ENCODE data around the gene TBRG4.

The TBRG4 gene

DNA sequence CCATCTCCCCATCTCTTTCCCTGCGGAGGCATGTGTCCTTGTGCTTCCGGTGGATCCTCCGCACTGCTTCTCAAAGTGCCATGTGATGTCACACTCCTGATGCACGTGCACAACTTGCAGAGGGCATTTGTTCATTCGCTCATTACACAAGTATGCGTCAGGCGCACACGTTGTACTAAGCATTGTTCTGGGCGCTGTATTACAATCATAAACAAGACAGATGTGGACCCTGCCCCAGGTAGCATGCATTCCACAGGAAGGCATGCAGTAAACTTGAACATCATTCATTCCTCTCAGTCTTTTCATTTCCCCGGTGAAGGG, 37.1 kb upstream of the TBRG4 start:
- Histone ChIP-seq H3K4ac (ENCODE audit: low read depth, low read length) (no peak overlapping the region), H3K27me3 (ENCODE audit: insufficient read depth, low read length, poor library complexity) (no peaks in the 10 kb centered on the region), H2BK15ac (replicated peaks; ENCODE audit: low read depth) (no peak overlapping the region), H3K23ac (ENCODE audit: low read length) (no peak overlapping the region), H3K79me2 (ENCODE audit: control insufficient read depth, insufficient read depth, low read length) (no peaks in the 10 kb centered on the region), H3K18ac (ENCODE audit: low read length) (no peak overlapping the region), H3K4me3 (ENCODE audit: low read length) (no peak overlapping the region), H3K56ac (ENCODE audit: low read length) (no peak overlapping the region), H3K4me1 (ENCODE audit: control insufficient read depth, low read depth, low read length) (no peaks in the 10 kb centered on the region), H2BK120ac (ENCODE audit: low read depth, low read length) (no peak overlapping the region), H3K36me3 (ENCODE audit: control insufficient read depth, insufficient read depth, low read length) (no peaks in the 10 kb centered on the region), H3K79me1 (ENCODE audit: low read length) (no peaks in the 10 kb centered on the region), H3K4me2 (ENCODE audit: low read length) (no peak overlapping the region), H4K5ac (ENCODE audit: low read length) (no peak overlapping the region), H2BK5ac (ENCODE audit: low read length) (no peak overlapping the region), H4K8ac (ENCODE audit: low read depth, low read length) (no peak overlapping the region), H3K27ac (ENCODE audit: low read depth, low read length) (no peak overlapping the region), H3K9ac (ENCODE audit: low read length) (no peak overlapping the region), H2AK5ac (ENCODE audit: low read length) (no peak overlapping the region)
- no CpG with 5 or more reads among the region's 10 CpGs for WGBS (ENCODE audit: extremely low coverage, insufficient coverage, low lambda C conversion rate)
- DNase-seq: no peak

DNA sequence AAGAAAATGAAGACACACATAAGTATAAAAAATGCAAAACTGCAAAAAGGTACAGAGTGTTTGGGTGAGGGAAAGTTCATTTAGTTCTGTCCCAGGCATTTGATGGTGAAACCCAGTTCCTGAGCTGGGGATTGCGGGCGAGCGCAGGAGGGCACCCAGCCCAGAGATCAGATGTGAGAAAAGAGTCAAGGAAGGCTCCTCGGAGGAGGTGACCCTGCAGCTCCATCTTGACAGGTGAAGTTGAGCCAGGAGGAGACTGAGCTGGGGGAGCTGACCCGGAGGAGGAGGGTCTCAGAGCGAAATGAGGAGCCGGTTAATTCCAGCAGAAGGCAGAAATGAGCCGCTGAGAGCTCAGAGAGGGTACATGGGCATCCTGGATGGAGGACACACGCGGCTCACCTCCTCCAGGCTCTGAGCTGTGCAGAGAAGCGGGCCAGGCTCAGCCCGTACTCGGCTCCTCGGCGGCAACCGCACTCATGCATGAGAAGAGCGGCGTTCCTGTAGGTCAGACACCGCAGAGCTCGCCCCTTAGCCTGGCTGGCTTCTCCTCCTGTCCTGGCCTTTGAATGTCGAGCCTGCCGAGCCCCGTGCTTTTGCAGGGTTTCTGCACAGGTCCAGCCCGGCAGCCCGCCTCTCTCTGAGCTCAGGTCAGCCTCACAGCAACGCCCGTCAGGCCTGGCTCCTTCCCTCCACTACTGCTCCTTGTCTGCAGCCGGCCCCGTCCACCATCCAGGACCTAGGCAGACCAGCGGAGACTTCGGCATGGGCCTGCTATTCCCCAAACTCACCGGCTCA, 36.6 kb upstream of the TBRG4 start:
- no peak overlapping the region for H3K27ac ChIP-seq (ENCODE audit: low read depth, low read length)
- WGBS (ENCODE audit: extremely low coverage, insufficient coverage, low lambda C conversion rate): no CpG with 5 or more reads among the region's 32 CpGs

GRCh38 chr7:45146531-45147379, 35.3 kb upstream of the TBRG4 start:
- Histone ChIP-seq H2BK120ac (ENCODE audit: low read depth, low read length) (no peak overlapping the region), H3K79me1 (ENCODE audit: low read length) (no peaks in the 10 kb centered on the region), H3K23ac (ENCODE audit: low read length) (no peak overlapping the region), H3K4me1 (ENCODE audit: control insufficient read depth, low read depth, low read length) (no peaks in the 10 kb centered on the region), H3K9ac (ENCODE audit: low read length) (no peak overlapping the region), H4K8ac (ENCODE audit: low read depth, low read length) (no peak overlapping the region), H3K4me3 (ENCODE audit: low read length) (no peak overlapping the region), H2BK15ac (replicated peaks; ENCODE audit: low read depth) (no peak overlapping the region), H4K5ac (ENCODE audit: low read length) (no peak overlapping the region), H2BK5ac (ENCODE audit: low read length) (no peak overlapping the region), H3K36me3 (ENCODE audit: control insufficient read depth, insufficient read depth, low read length) (no peaks in the 10 kb centered on the region), H3K79me2 (ENCODE audit: control insufficient read depth, insufficient read depth, low read length) (no peaks in the 10 kb centered on the region), H3K27me3 (ENCODE audit: insufficient read depth, low read length, poor library complexity) (no peaks in the 10 kb centered on the region), H3K4ac (ENCODE audit: low read depth, low read length) (no peak overlapping the region), H2AK5ac (ENCODE audit: low read length) (no peak overlapping the region), H3K4me2 (ENCODE audit: low read length) (no peak overlapping the region), H3K18ac (ENCODE audit: low read length) (no peak overlapping the region), H3K27ac (ENCODE audit: low read depth, low read length) (no peak overlapping the region), H3K56ac (ENCODE audit: low read length) (no peak overlapping the region)
- DNase-seq: no peak
- WGBS (ENCODE audit: extremely low coverage, insufficient coverage, low lambda C conversion rate): no CpG with 5 or more reads among the region's 19 CpGs

More for the DNA sequence above, 36.6 kb upstream of the TBRG4 start:
- H3K4me1 ChIP-seq (ENCODE audit: control insufficient read depth, low read depth, low read length): no peaks in the 10 kb centered on the region
- H3K4ac ChIP-seq (ENCODE audit: low read depth, low read length): no peak overlapping the region
- no peak for DNase-seq
- no peaks in the 10 kb centered on the region for H3K27me3 ChIP-seq (ENCODE audit: insufficient read depth, low read length, poor library complexity)
- H3K23ac ChIP-seq (ENCODE audit: low read length): no peak overlapping the region
- no peak overlapping the region for H4K8ac ChIP-seq (ENCODE audit: low read depth, low read length)
- no peak overlapping the region for H3K18ac ChIP-seq (ENCODE audit: low read length)
- no peak overlapping the region for H2AK5ac ChIP-seq (ENCODE audit: low read length)
- no peak overlapping the region for H3K9ac ChIP-seq (ENCODE audit: low read length)
- no peak overlapping the region for H2BK120ac ChIP-seq (ENCODE audit: low read depth, low read length)
- H2BK15ac ChIP-seq (replicated peaks; ENCODE audit: low read depth): no peak overlapping the region
- H3K79me2 ChIP-seq (ENCODE audit: control insufficient read depth, insufficient read depth, low read length): no peaks in the 10 kb centered on the region
- H4K5ac ChIP-seq (ENCODE audit: low read length): no peak overlapping the region
- no peak overlapping the region for H3K4me3 ChIP-seq (ENCODE audit: low read length)
- no peak overlapping the region for H2BK5ac ChIP-seq (ENCODE audit: low read length)
- H3K36me3 ChIP-seq (ENCODE audit: control insufficient read depth, insufficient read depth, low read length): no peaks in the 10 kb centered on the region
- H3K79me1 ChIP-seq (ENCODE audit: low read length): no peaks in the 10 kb centered on the region
- no peak overlapping the region for H3K4me2 ChIP-seq (ENCODE audit: low read length)
- no peak overlapping the region for H3K56ac ChIP-seq (ENCODE audit: low read length)

GRCh38 chr7:45145881-45146280, 34.4 kb upstream of the TBRG4 start:
- Histone ChIP-seq H2BK5ac (ENCODE audit: low read length) (no peak overlapping the region), H3K27me3 (ENCODE audit: insufficient read depth, low read length, poor library complexity) (no peaks in the 10 kb centered on the region), H4K8ac (ENCODE audit: low read depth, low read length) (no peak overlapping the region), H3K9ac (ENCODE audit: low read length) (no peak overlapping the region), H3K27ac (ENCODE audit: low read depth, low read length) (no peak overlapping the region), H3K79me1 (ENCODE audit: low read length) (no peaks in the 10 kb centered on the region), H2BK15ac (replicated peaks; ENCODE audit: low read depth) (no peak overlapping the region), H3K18ac (ENCODE audit: low read length) (no peak overlapping the region), H3K23ac (ENCODE audit: low read length) (no peak overlapping the region), H3K56ac (ENCODE audit: low read length) (no peak overlapping the region), H3K4me2 (ENCODE audit: low read length) (no peak overlapping the region), H2AK5ac (ENCODE audit: low read length) (no peak overlapping the region), H3K4me1 (ENCODE audit: control insufficient read depth, low read depth, low read length) (no peaks in the 10 kb centered on the region), H3K4me3 (ENCODE audit: low read length) (no peak overlapping the region), H3K79me2 (ENCODE audit: control insufficient read depth, insufficient read depth, low read length) (no peaks in the 10 kb centered on the region), H4K5ac (ENCODE audit: low read length) (no peak overlapping the region), H3K4ac (ENCODE audit: low read depth, low read length) (no peak overlapping the region), H2BK120ac (ENCODE audit: low read depth, low read length) (no peak overlapping the region), H3K36me3 (ENCODE audit: control insufficient read depth, insufficient read depth, low read length) (no peaks in the 10 kb centered on the region)
- WGBS (ENCODE audit: extremely low coverage, insufficient coverage, low lambda C conversion rate): no CpG with 5 or more reads among the region's 7 CpGs
- no peak for DNase-seq

DNA sequence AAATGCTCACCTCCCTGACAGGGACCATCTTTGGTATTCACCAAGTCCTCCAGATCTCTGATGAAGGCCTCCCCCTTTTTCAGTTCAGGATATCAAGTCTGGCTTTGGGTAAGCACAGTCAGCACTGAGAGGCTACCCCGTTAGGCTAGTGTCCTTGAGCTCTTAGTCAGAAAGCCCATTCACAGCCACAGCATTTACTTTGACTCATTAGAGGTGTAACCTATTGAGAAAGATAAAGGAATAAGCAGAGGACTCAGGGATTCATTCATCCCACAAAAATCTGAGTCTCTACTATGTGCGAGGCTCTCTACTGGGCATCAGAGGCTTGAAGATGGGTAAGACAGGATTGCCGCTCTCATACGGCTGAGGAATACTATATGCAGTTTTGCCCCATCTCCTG, 32.1 kb upstream of the TBRG4 start:
- H3K27me3 ChIP-seq (ENCODE audit: insufficient read depth, low read length, poor library complexity): no peaks in the 10 kb centered on the region
- H3K9ac ChIP-seq (ENCODE audit: low read length): no peak overlapping the region
- no peaks in the 10 kb centered on the region for H3K36me3 ChIP-seq (ENCODE audit: control insufficient read depth, insufficient read depth, low read length)
- H3K79me2 ChIP-seq (ENCODE audit: control insufficient read depth, insufficient read depth, low read length): no peaks in the 10 kb centered on the region
- no peak overlapping the region for H3K4me2 ChIP-seq (ENCODE audit: low read length)
- no peak for DNase-seq
- H3K4me1 ChIP-seq (ENCODE audit: control insufficient read depth, low read depth, low read length): no peaks in the 10 kb centered on the region
- no peaks in the 10 kb centered on the region for H3K79me1 ChIP-seq (ENCODE audit: low read length)
- no peak overlapping the region for H3K56ac ChIP-seq (ENCODE audit: low read length)
- H3K4ac ChIP-seq (ENCODE audit: low read depth, low read length): no peak overlapping the region
- H3K4me3 ChIP-seq (ENCODE audit: low read length): no peak overlapping the region
- no peak overlapping the region for H3K27ac ChIP-seq (ENCODE audit: low read depth, low read length)
- H3K18ac ChIP-seq (ENCODE audit: low read length): no peak overlapping the region
- H4K5ac ChIP-seq (ENCODE audit: low read length): no peak overlapping the region
- no peak overlapping the region for H3K23ac ChIP-seq (ENCODE audit: low read length)
- WGBS (ENCODE audit: extremely low coverage, insufficient coverage, low lambda C conversion rate): no CpG with 5 or more reads among the region's 4 CpGs
- H2BK15ac ChIP-seq (replicated peaks; ENCODE audit: low read depth): no peak overlapping the region
- no peak overlapping the region for H2BK5ac ChIP-seq (ENCODE audit: low read length)
- H2AK5ac ChIP-seq (ENCODE audit: low read length): no peak overlapping the region
- H2BK120ac ChIP-seq (ENCODE audit: low read depth, low read length): no peak overlapping the region
- H4K8ac ChIP-seq (ENCODE audit: low read depth, low read length): no peak overlapping the region
